Epidermal melanocyte (primary cell): ENCODE measurements around the gene TMEM167A.

ENCODE experiments used
- DNase-seq: peaks from one replicate; pipeline ENCODE4 v3.0.0; 2011; ENCODE audit warnings: low spot score; ENCODE audit not compliant: insufficient read length

Gene TMEM167A

DNA sequence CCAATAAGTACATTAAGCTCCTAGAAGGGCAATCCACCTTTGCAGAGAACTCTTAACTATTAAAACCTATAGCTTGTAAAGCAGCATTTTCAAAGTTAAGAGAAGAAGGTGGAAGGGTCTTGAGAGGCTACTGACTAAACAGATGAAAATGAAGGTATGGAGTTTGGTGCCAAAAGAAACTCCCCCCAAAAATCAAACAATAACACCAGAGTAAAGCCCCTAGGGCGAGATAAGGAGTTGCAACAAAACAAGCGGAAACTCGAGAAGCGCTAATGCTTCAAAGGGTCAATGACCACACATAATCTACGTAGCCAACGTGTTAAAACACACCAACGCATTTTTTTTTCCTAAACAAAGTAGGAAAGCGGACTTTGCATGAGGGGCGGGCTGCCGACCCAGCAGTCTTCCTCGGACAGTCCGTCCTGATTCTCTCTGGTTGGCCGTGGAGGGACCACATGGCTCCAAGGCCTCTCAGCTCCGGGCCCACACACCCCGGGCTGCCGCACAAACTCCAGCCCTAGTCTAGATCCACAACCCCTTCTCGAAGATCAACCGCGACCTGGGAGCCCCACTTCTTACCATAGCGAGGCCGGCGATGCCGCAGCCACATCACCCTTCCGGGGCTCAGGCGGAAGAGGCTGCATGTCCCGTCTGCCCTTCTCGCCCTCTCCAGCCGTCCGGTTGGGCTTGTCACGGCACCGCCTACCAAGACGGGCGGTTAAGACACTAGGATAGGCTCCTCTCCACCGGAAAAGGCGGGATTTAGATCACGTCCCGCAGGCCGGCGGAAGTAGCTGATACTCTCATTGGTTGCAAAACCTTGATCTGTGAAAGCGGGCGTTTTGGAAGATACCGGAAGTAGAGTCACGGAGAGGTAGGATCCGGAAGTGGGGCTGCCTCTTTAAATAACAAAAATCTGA is at the start of gene TMEM167A, which contains the start of gene XRCC4:
TSS of gene TMEM167A (minus strand) at position 653 of the 920 bp plus-strand sequence. CDS start at position 582, 71 bp downstream.
TSS of gene XRCC4 (plus strand) at position 806 of the 920 bp plus-strand sequence. CDS start 27,373 bp downstream, outside the sequence.
- DNase-seq, result peak; percentile 88

DNA sequence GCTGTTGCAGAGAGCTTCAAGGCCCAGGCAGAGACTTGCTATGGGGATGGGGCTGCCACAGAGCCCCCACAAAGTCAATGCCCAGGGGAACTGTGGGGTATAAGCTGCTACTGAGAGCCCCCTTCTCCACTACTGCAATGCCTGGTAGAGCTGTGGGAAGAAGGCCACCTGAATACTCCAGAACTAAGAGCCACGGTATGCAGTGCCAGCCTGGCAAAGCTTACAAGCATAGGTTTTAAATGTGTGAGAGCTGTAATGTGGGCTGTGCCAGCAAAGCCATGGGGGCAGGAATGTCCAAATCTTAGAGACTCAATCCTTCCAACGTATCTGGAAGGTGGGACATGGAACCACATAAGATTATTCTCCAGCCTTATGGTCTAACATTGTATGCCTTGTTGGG is 49.3 kb upstream of the TMEM167A start:
- no peak for DNase-seq

DNA sequence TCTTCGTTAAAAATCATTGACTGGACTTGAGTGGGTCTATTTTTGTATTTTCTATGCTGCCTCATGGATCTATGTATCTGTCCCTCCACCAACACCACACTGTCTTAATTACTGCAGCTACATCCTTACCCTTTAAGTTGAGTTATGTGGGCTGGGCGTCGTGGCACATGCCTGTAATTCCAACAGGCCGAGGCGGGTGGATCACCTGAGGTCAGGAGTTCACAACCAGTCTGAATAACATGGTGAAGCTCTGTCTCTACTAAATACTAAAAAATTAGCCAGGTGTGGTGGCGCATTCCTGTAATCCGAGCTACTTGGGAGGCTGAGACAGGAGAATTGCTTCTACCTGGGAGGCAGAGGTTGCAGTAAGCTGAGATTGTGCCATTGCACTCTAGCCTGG is 48.4 kb upstream of the TMEM167A start:
- DNase-seq, result no peak

- DNase-seq, result no peak
Observed at GRCh38 chr5:83124593-83124992, 47.4 kb upstream of the TMEM167A start.

DNA sequence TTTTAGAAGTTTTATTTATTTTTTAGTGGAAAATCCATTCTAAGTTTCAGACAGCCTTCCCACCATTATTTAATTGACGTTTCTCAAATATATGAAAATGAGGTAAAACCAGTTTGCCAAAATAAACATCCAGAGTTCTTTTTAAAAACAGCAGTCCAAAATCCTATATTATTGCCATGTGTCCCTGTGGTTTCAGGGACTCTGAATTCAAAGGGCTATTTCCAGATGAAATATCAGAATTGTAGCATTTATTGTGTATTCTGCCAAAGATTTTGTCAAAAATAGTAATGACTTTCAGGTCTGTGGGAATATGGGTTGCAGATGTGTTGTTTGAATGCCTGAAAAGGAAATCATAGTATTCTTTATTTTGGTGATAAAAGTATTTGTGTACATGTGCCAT is 41.8 kb upstream of the TMEM167A start:
- no peak for DNase-seq

GRCh38 chr5:83118471-83118870 is 41.3 kb upstream of the TMEM167A start:
- DNase-seq, result no peak

DNA sequence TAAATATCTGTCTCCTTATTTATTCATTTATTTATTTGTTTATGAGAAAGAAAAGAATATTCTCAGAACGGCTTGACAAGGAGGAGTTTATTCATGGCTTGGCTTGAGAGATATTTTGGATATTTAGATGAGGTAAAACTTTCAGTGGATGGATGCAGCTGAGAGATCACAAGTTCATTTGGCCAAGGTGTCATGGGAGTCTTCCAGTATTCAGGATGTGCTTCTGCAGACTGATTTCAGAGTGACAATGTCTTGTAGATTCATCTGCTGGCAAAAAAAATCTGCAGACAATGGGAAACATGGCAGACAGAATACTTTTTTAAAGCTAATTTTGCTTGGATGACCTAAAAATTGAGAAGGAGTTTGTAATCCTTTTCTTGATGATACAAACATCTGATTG is 38.6 kb upstream of the TMEM167A start:
- no peak for DNase-seq

GRCh38 chr5:83109380-83109779 is 32.2 kb upstream of the TMEM167A start:
- DNase-seq, result no peak

GRCh38 chr5:83107692-83108420 is 30.7 kb upstream of the TMEM167A start:
- DNase-seq, result no peak

- DNase-seq, result no peak
Observed at GRCh38 chr5:83104021-83104420, 26.8 kb upstream of the TMEM167A start.

- DNase-seq, result no peak
Observed at GRCh38 chr5:83102364-83102980, 25.3 kb upstream of the TMEM167A start.

DNA sequence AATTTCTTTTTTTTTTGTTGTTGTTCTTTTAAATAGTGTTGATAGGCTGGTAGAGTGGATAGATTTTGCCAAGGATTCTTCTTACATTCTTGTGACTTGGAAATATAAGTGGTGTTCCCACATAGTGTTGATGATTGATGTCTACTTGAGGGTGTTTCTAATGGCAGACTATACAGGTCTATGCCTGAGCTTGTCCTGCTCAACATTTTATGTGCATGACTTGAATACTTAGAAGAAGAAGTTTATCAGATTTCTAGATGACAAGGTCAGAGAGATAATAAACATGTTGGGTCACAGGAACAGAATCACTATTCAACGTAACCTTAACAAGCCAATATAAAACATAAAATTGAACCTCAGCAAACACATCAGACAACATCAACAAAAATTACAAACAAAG is 24.3 kb upstream of the TMEM167A start:
- no peak for DNase-seq

- DNase-seq, result no peak
Observed at GRCh38 chr5:83099445-83099844, 22.3 kb upstream of the TMEM167A start.

DNA sequence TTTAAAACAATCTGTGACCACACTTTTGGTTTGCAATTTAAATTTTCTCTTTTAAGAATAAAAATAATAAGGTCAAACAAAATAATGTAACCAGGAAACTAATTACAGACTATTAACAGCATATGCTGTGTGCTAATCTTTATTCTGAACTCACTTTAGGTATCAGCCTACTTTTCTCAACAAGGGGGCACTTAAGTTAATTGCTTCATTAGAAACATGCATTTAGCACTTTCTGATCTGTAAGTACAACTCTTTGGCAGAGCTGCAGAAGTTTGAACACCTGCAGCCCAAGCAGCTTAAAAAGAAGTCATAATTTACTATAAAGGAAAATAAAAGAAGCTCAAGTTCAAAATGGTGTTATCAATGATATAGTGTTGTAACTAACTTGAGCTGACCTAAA is 21.8 kb upstream of the TMEM167A start:
- no peak for DNase-seq

- DNase-seq, result no peak
Observed at GRCh38 chr5:83097689-83098231, 20.6 kb upstream of the TMEM167A start.

DNA sequence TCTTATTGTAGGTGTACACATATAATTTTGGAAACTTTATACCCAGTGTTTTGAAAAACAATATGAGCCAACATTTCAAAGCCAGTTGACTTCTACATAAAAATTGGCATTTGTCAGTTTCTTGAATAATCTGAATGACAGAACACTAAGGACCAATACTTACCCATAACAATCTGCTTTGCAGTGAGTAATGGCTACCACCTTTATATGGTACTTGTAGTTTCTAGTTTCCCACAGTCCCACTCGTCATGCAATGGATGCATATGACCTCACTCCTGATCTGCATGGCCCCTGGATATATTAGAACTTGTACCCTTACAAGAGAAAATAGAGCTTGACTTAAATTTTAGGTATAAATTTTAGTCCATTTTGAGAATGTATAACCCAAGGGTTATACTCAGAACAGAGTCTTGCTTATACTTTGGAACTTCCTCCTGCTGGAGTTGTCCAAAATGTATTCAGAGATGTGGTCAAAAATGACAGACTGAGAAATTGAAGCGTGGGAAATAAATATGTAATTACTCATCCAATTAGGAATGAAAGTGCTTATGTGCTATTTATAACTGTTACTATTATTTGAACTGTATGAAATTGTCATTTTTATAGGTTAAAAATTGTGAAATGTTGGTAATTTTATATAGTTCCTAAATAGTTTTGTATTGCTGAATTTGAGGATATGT is 19.6 kb upstream of the TMEM167A start:
- no peak for DNase-seq

DNA sequence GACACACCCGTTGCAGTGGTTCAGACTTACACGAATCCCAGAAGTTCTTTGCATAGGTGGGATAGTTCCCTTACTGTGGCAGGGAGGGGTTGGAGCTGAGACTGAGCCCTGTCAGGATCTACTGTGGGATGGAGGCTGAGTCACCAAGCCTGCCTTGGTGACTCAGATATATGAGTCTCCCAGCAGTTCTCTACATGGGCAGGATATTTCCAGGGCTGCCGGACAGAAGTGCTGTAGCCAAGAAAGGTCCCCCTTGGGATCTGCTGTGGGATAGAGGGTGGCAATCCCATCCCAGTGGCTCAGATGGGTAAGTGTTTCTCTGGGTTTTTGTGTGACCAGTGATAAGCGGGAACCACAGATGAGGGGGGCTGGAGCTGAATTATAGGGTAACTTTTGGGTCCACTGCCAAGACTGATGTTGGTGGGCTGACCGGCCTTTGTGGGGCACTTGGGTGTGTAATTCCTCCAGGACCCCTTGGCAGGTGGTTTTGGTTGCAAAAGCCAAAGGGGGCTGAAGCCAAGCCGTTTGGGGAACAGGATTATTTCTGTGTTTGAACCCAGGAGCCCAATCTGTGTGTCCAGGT is 18.9 kb upstream of the TMEM167A start:
- DNase-seq, result no peak

DNA sequence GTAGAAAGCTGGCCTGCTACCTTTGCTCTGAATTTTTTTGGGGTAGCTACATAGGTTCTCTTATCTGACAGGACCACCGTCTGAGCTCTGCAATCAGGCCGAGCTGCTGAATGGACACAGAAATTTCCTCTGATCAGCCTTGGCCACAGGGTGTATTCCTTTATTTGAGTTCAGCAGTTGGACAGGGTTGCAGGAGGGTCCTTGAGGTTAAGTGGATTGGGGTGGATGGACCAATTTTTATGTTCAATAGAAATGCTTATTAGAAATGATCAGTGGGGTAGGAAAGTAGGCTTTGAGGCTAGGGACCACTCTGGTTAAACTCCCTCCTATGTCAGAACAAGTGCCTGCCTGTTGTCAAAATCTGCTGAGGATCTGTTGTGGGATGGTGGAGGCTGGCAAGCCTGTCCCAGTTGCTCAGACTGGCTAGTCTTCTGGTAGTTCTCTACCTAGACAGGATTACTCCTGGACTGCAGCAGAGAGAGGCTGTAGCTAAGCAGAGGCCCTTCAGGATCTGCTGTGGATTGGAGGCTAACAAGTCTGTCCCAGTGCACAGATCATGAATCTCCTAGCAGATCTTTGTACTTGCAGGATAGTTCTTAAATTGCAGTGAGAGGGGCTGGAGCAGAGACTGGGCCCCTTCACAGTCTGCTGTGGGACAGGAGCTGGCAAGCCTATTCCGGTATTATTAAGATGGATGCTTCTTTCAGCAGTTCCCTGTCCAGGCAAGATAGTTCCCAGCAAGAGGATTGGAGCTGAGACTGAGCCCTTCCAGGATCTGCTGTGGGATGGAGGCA is 18.2 kb upstream of the TMEM167A start:
- DNase-seq, result no peak

- DNase-seq, result no peak
Observed at GRCh38 chr5:83093692-83094091, 16.5 kb upstream of the TMEM167A start.

- no peak for DNase-seq
Observed at GRCh38 chr5:83092619-83093018, 15.4 kb upstream of the TMEM167A start.
